Osteoblast (primary cell): Measurements from ENCODE around the gene KRTDAP. TPM values are rescaled to one million over a fixed set of nuclear protein-coding genes. Genes with fewer than 3 reads are reported as not detected.

ENCODE experiments used
- DNase-seq: peaks from one replicate; pipeline ENCODE4 v3.0.0; 2011; ENCODE audit warnings: low spot score, mixed read lengths; ENCODE audit not compliant: insufficient read length; ENCODE audit errors: missing footprints
- H2AFZ ChIP-seq: 2 replicates; pipeline ENCODE4 v1.6.0; 2011; ENCODE audit warnings: mild to moderate bottlenecking, low read length
- H3K27ac ChIP-seq: 2 replicates; pipeline ENCODE4 v1.5.1; 2011; ENCODE audit warnings: mild to moderate bottlenecking, low read depth, low read length, moderate library complexity
- H3K27me3 ChIP-seq: 2 replicates; pipeline ENCODE4 v1.6.0; 2012; ENCODE audit warnings: mild to moderate bottlenecking, control low read depth, inconsistent platforms, low read length, moderate library complexity; ENCODE audit not compliant: insufficient read depth
- H3K36me3 ChIP-seq: 2 replicates; pipeline ENCODE4 v1.5.1; 2011; ENCODE audit warnings: mild to moderate bottlenecking, low read length, control low read depth, moderate library complexity; ENCODE audit not compliant: insufficient read depth
- H3K4me1 ChIP-seq: 2 replicates; pipeline ENCODE4 v1.5.1; 2011; ENCODE audit warnings: mild to moderate bottlenecking, low read length, control low read depth, moderate library complexity; ENCODE audit not compliant: insufficient read depth
- H3K4me2 ChIP-seq: 2 replicates; pipeline ENCODE4 v1.6.0; 2011; ENCODE audit warnings: mild to moderate bottlenecking, low read length; ENCODE audit not compliant: insufficient read depth
- H3K4me3 ChIP-seq: fragments of 200-600 bp; sonication (generic); 3 replicates; pipeline ENCODE4 v1.5.1; 2012; ENCODE audit warnings: mild to moderate bottlenecking, low read length, inconsistent platforms; ENCODE audit not compliant: insufficient read depth
- H3K79me2 ChIP-seq: 2 replicates; pipeline ENCODE4 v1.6.0; 2012; ENCODE audit warnings: mild to moderate bottlenecking, low read length, control low read depth, inconsistent platforms; ENCODE audit not compliant: insufficient read depth
- H3K9me3 ChIP-seq: 2 replicates; pipeline ENCODE4 v1.5.1; 2011; ENCODE audit warnings: low read depth, low read length, control low read depth
- H4K20me1 ChIP-seq: 2 replicates; pipeline ENCODE4 v1.6.0; 2012; ENCODE audit warnings: mild to moderate bottlenecking, low read length, control low read depth; ENCODE audit not compliant: insufficient read depth
- CTCF ChIP-seq: IDR thresholded peaks from 2 replicates; pipeline ENCODE4 v1.5.1; 2011; ENCODE audit warnings: mild to moderate bottlenecking, low read depth, low read length, moderate library complexity; ENCODE audit errors: extremely low read depth
- total RNA-seq: library from RNA; depleted of rRNA; stranded (reverse); fragments of >200 nt; gene quantifications from 2 replicates; pipeline ENCODE4 v1.2.3, GENCODE V29; 2012

KRTDAP gene
- total RNA-seq, 1 donor = not detected

GRCh38 chr19:35533822-35534392 lies 43.6 kb upstream of the KRTDAP start:
- no peaks in the 10 kb centered on the region for H3K9me3 ChIP-seq
- H4K20me1 ChIP-seq = no peaks in the 10 kb centered on the region
- no peaks in the 10 kb centered on the region for H3K79me2 ChIP-seq
- H3K4me1 ChIP-seq = peaks cover 4% of the 10 kb centered on the region
- no peaks in the 10 kb centered on the region for H3K36me3 ChIP-seq
- peak; percentile 77 for DNase-seq
- no peak for TF ChIP-seq CTCF
- peak overlapping the region; percentile 60 for H3K4me2 ChIP-seq
- peaks cover 10% of the 10 kb centered on the region for H3K27me3 ChIP-seq
- H3K27ac ChIP-seq = no peak overlapping the region
- peak overlapping the region; percentile 39 for H3K4me3 ChIP-seq
- H2AFZ ChIP-seq = peak overlapping the region; percentile 47

GRCh38 chr19:35533201-35533821 lies 43.0 kb upstream of the KRTDAP start, which contains the start of gene GAPDHS:
TSS of gene GAPDHS (plus strand) at chr19:35533456. CDS start at chr19:35533528, 72 bp downstream.
- no peaks in the 10 kb centered on the region for H4K20me1 ChIP-seq
- peak within 1 kb of the TSS; percentile 39 for H3K4me3 ChIP-seq

DNA sequence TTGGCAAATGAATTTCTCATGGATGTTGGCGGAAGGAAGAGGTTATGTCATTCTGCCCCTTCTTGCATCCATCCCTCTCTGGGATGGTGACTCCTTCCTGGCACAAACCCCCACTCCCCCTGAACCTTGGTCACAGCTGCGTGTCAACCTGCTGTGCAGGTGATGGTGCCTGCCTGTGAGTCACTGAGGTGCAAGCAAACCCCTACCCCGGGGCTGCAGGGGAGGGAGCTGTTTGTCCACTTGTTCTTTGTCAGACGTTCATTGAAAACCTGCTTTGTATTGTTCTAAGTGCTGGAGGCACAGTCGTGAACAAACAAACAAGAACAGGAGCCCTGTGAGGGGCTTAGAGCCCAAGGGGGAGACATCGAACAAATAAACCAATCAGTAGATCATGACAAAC lies 41.0 kb upstream of the KRTDAP start:
- no peak for TF ChIP-seq CTCF
- Histone ChIP-seq H3K4me3 (no peak overlapping the region), H3K9me3 (no peaks in the 10 kb centered on the region), H3K4me1 (peaks cover 13% of the 10 kb centered on the region), H4K20me1 (no peaks in the 10 kb centered on the region), H2AFZ (no peak overlapping the region), H3K27me3 (peaks cover 10% of the 10 kb centered on the region), H3K27ac (no peak overlapping the region), H3K79me2 (no peaks in the 10 kb centered on the region), H3K4me2 (no peak overlapping the region), H3K36me3 (no peaks in the 10 kb centered on the region)
- peak; percentile 39 for DNase-seq

More at GRCh38 chr19:35533201-35533821, 43.0 kb upstream of the KRTDAP start, which contains the start of gene GAPDHS:
- Histone ChIP-seq H3K4me2 (peak within 1 kb of the TSS; percentile 60), H3K4me1 (peaks cover 6% of the 10 kb centered on the region), H3K36me3 (no peaks in the 10 kb centered on the region), H3K27ac (no peak within 1 kb of the TSS), H2AFZ (peak within 1 kb of the TSS; percentile 47), H3K27me3 (peaks cover 10% of the 10 kb centered on the region), H3K79me2 (no peaks in the 10 kb centered on the region), H3K9me3 (no peaks in the 10 kb centered on the region)
- TF ChIP-seq CTCF = no peak
- DNase-seq = peak; percentile 73
